Peyer's patch (tissue), 4 donors: ENCODE measurements around the gene FER. TPM values are rescaled to one million over a fixed set of nuclear protein-coding genes. Genes with fewer than 3 reads are reported as not detected.

Experiments
- DNase-seq, 3 donors: peaks; one replicate each; pipeline ENCODE4 v3.0.0-alpha.2; 2017 to 2019
- H3K27ac ChIP-seq, 4 donors: fragments of 200-600 bp; sonication (generic); one replicate each; pipeline ENCODE4 v1.5.1; 2016 to 2019
- H3K27me3 ChIP-seq, 2 donors: fragments of 200-600 bp; sonication (generic); one replicate each; pipeline ENCODE4 v1.5.1; 2019
- H3K36me3 ChIP-seq, 3 donors: fragments of 200-600 bp; sonication (generic); one replicate each; pipeline ENCODE4 v1.5.1; 2016 to 2019
- H3K4me1 ChIP-seq, 4 donors: fragments of 200-600 bp; sonication (generic); one replicate each; pipeline ENCODE4 v1.5.1; 2016 to 2019
- H3K4me3 ChIP-seq, 4 donors: fragments of 200-600 bp; sonication (generic); 1 replicate in 3 of 4; 2 replicates in 1 of 4; pipeline ENCODE4 v1.5.1; 2016 to 2019; ENCODE audit warnings: mild to moderate bottlenecking in 1 of 4
- H3K9me3 ChIP-seq, 4 donors: fragments of 200-600 bp; sonication (generic); one replicate each; pipeline ENCODE4 v1.5.1; 2016 to 2019; ENCODE audit warnings: mild to moderate bottlenecking in 1 of 4
- CTCF ChIP-seq, 6 experiments: fragments of 450-650 bp in 4 of 6; fragments of 200-600 bp in 2 of 6; sonication (generic) in 1 of 6; IDR thresholded peaks; one replicate each; pipeline ENCODE4 v1.5.1; 2017 to 2019; ENCODE audit warnings: antibody characterized with exemption in 6 of 6, mild to moderate bottlenecking in 3 of 6, moderate library complexity in 1 of 6
- POLR2A ChIP-seq, 2 donors: fragments of 450-650 bp; IDR thresholded peaks; one replicate each; pipeline ENCODE4 v1.5.1; 2017; ENCODE audit warnings: antibody characterized with exemption in 2 of 2, mild to moderate bottlenecking in 2 of 2, moderate library complexity in 2 of 2
- total RNA-seq, 4 donors: library from RNA; depleted of rRNA; stranded (reverse); fragments of >200 nt; gene quantifications; one replicate each; pipeline ENCODE4 v1.1.0, GENCODE V29; 2016

Gene FER
- total RNA-seq, 4 donors from 2014 or later = 8.4 to 104 (median 12.5) TPM

- TF ChIP-seq POLR2A (IDR thresholded peaks at IDR 0.05) (no peak), CTCF (IDR thresholded peaks at IDR 0.05) (no peak)
- DNase-seq = no peak
- no peaks in the 10 kb centered on the region for H3K4me1 ChIP-seq
- H3K4me3 ChIP-seq = no peak overlapping the region
- no peaks in the 10 kb centered on the region for H3K36me3 ChIP-seq
- H3K27ac ChIP-seq = no peak overlapping the region
- no peaks in the 10 kb centered on the region for H3K9me3 ChIP-seq
- no peaks in the 10 kb centered on the region for H3K27me3 ChIP-seq
These were observed 194.0 kb downstream of the FER start for GRCh38 chr5:108941746-108942145.

GRCh38 chr5:108942701-108943100 lies 195.0 kb downstream of the FER start:
- no peaks in the 10 kb centered on the region for H3K27me3 ChIP-seq
- no peak for TF ChIP-seq POLR2A (IDR thresholded peaks at IDR 0.05)
- TF ChIP-seq CTCF (IDR thresholded peaks at IDR 0.05) = no peak

GRCh38 chr5:108945094-108945493 lies 197.4 kb downstream of the FER start:
- Histone ChIP-seq H3K4me1 (no peaks in the 10 kb centered on the region), H3K4me3 (no peak overlapping the region), H3K27ac (no peak overlapping the region), H3K27me3 (no peaks in the 10 kb centered on the region), H3K36me3 (no peaks in the 10 kb centered on the region), H3K9me3 (no peaks in the 10 kb centered on the region)
- TF ChIP-seq POLR2A (IDR thresholded peaks at IDR 0.05) = no peak
- TF ChIP-seq CTCF (IDR thresholded peaks at IDR 0.05) = no peak
- DNase-seq = no peak

More at GRCh38 chr5:108942701-108943100, 195.0 kb downstream of the FER start:
- Histone ChIP-seq H3K9me3 (no peaks in the 10 kb centered on the region), H3K36me3 (no peaks in the 10 kb centered on the region), H3K27ac (no peak overlapping the region), H3K4me1 (no peaks in the 10 kb centered on the region), H3K4me3 (no peak overlapping the region)
- no peak for DNase-seq

- no peak for TF ChIP-seq POLR2A (IDR thresholded peaks at IDR 0.05)
- no peak for TF ChIP-seq CTCF (IDR thresholded peaks at IDR 0.05)
- no peak for DNase-seq
- H3K27me3 ChIP-seq = no peaks in the 10 kb centered on the region
- H3K27ac ChIP-seq = no peak overlapping the region
- H3K36me3 ChIP-seq = no peaks in the 10 kb centered on the region
- H3K4me1 ChIP-seq = no peaks in the 10 kb centered on the region
- H3K9me3 ChIP-seq = no peaks in the 10 kb centered on the region
- no peak overlapping the region for H3K4me3 ChIP-seq
These were observed 198.3 kb downstream of the FER start for GRCh38 chr5:108946008-108946407.

- H3K36me3 ChIP-seq = no peaks in the 10 kb centered on the region
- H3K27me3 ChIP-seq = no peaks in the 10 kb centered on the region
- H3K27ac ChIP-seq = no peak overlapping the region
- no peaks in the 10 kb centered on the region for H3K9me3 ChIP-seq
- no peaks in the 10 kb centered on the region for H3K4me1 ChIP-seq
- H3K4me3 ChIP-seq = no peak overlapping the region
- DNase-seq = no peak
- no peak for TF ChIP-seq CTCF (IDR thresholded peaks at IDR 0.05)
- no peak for TF ChIP-seq POLR2A (IDR thresholded peaks at IDR 0.05)
These were observed 199.5 kb downstream of the FER start for GRCh38 chr5:108947164-108947563.

GRCh38 chr5:108950276-108950675 lies 202.6 kb downstream of the FER start:
- DNase-seq = no peak
- H3K27me3 ChIP-seq = no peaks in the 10 kb centered on the region
- TF ChIP-seq POLR2A (IDR thresholded peaks at IDR 0.05) = no peak
- no peak for TF ChIP-seq CTCF (IDR thresholded peaks at IDR 0.05)
- H3K4me1 ChIP-seq = no peaks in the 10 kb centered on the region
- H3K4me3 ChIP-seq = no peak overlapping the region
- H3K36me3 ChIP-seq = no peaks in the 10 kb centered on the region
- no peak overlapping the region for H3K27ac ChIP-seq
- no peaks in the 10 kb centered on the region for H3K9me3 ChIP-seq
